ENCODE measurements around the gene CERS2. TPM values are rescaled to one million over a fixed set of nuclear protein-coding genes. Genes with fewer than 3 reads are reported as not detected.

The CERS2 gene
- total RNA-seq, 1 donor from 2014 or later, result 138 TPM

DNA sequence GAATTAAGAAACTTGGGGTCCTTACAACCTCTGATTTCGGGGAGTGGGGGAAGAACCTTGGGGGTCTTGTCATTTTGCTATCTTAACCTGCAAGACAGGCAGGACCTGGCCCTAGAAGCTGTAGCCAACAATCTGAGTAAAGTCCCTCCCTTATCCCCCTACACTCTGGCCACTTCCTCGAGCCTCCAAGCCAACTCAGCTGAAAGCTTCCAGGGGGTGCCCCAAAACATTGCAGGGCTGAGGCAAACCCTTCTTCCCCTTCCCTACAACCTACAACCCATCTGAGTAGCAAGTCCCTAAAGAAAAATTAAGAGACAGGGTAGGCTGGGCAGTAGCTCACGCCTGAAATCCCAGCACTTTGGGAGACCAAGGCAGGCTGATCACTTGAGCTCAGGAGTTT lies 5.0 kb downstream of the CERS2 start:
- H3K36me3 ChIP-seq (ENCODE audit: control insufficient read depth, insufficient read depth, low read length), result peaks cover 6% of the 10 kb centered on the region
- DNase-seq (ENCODE audit: low read depth), result no peak
- TF ChIP-seq CTCF (IDR thresholded peaks at IDR 0.05; ENCODE audit: insufficient read depth, low read length, poor library complexity, severe bottlenecking), result no peak

GRCh38 chr1:150968491-150968890 lies 6.1 kb downstream of the CERS2 start:
- Histone ChIP-seq H3K27me3 (ENCODE audit: control insufficient read depth, insufficient read depth, low read length) (no peaks in the 10 kb centered on the region), H3K36me3 (ENCODE audit: control insufficient read depth, insufficient read depth, low read length) (peaks cover 9% of the 10 kb centered on the region), H3K4me3 (ENCODE audit: low read depth, low read length) (no peak overlapping the region)
- no peak for DNase-seq (ENCODE audit: low read depth)
- TF ChIP-seq CTCF (IDR thresholded peaks at IDR 0.05; ENCODE audit: insufficient read depth, low read length, poor library complexity, severe bottlenecking), result no peak

More for the DNA sequence above, 5.0 kb downstream of the CERS2 start:
- Histone ChIP-seq H3K27me3 (ENCODE audit: control insufficient read depth, insufficient read depth, low read length) (no peaks in the 10 kb centered on the region), H3K4me3 (ENCODE audit: low read depth, low read length) (no peak overlapping the region)

DNA sequence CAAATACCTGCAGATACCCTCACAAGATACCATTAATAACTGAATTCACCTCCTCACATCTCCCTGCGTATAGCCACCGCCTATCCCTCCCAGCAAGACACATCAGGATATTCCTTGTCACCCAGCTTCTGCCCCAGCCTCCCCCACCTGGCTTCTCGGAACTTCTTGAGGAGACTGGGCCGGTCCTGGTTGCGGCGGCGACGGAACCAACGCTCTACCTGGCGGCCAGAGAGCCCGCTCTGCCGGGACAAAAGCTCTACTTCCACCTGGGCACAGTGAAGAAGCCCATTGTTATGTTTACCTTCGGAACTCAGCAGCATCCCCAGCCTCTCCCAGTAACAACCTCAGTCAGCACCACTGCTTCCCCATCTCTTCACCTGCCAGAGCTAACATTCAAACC lies 6.7 kb downstream of the CERS2 start:
- no peak for TF ChIP-seq CTCF (IDR thresholded peaks at IDR 0.05; ENCODE audit: insufficient read depth, low read length, poor library complexity, severe bottlenecking)
- peaks cover 11% of the 10 kb centered on the region for H3K36me3 ChIP-seq (ENCODE audit: control insufficient read depth, insufficient read depth, low read length)
- H3K27me3 ChIP-seq (ENCODE audit: control insufficient read depth, insufficient read depth, low read length), result no peaks in the 10 kb centered on the region
- no peak for DNase-seq (ENCODE audit: low read depth)
- no peak overlapping the region for H3K4me3 ChIP-seq (ENCODE audit: low read depth, low read length)

GRCh38 chr1:150966011-150966410 lies 8.6 kb downstream of the CERS2 start:
- Histone ChIP-seq H3K4me3 (ENCODE audit: low read depth, low read length) (no peak overlapping the region), H3K27me3 (ENCODE audit: control insufficient read depth, insufficient read depth, low read length) (no peaks in the 10 kb centered on the region), H3K36me3 (ENCODE audit: control insufficient read depth, insufficient read depth, low read length) (peaks cover 11% of the 10 kb centered on the region)
- DNase-seq (ENCODE audit: low read depth), result no peak
- TF ChIP-seq CTCF (IDR thresholded peaks at IDR 0.05; ENCODE audit: insufficient read depth, low read length, poor library complexity, severe bottlenecking), result no peak

GRCh38 chr1:150965605-150966004 lies 9.0 kb downstream of the CERS2 start:
- Histone ChIP-seq H3K27me3 (ENCODE audit: control insufficient read depth, insufficient read depth, low read length) (no peaks in the 10 kb centered on the region), H3K4me3 (ENCODE audit: low read depth, low read length) (no peak overlapping the region), H3K36me3 (ENCODE audit: control insufficient read depth, insufficient read depth, low read length) (peaks cover 11% of the 10 kb centered on the region)
- no peak for TF ChIP-seq CTCF (IDR thresholded peaks at IDR 0.05; ENCODE audit: insufficient read depth, low read length, poor library complexity, severe bottlenecking)
- no peak for DNase-seq (ENCODE audit: low read depth)

GRCh38 chr1:150964164-150964489 lies 10.5 kb downstream of the CERS2 start:
- Histone ChIP-seq H3K36me3 (ENCODE audit: control insufficient read depth, insufficient read depth, low read length) (peaks cover 11% of the 10 kb centered on the region), H3K4me3 (ENCODE audit: low read depth, low read length) (no peak overlapping the region)

More at GRCh38 chr1:150964164-150964489, 10.5 kb downstream of the CERS2 start:
- DNase-seq (ENCODE audit: low read depth), result no peak
- no peak for TF ChIP-seq CTCF (IDR thresholded peaks at IDR 0.05; ENCODE audit: insufficient read depth, low read length, poor library complexity, severe bottlenecking)
- H3K27me3 ChIP-seq (ENCODE audit: control insufficient read depth, insufficient read depth, low read length), result no peaks in the 10 kb centered on the region
